PC-3 (cell line): Measurements from ENCODE around the gene GTF3C2. TPM values are rescaled to one million over a fixed set of nuclear protein-coding genes. Genes with fewer than 3 reads are reported as not detected.

Source experiments
- ATAC-seq: fragments of 200-7000 bp; cut with Tn5 transposase; 2 replicates; pipeline ENCODE4 v1.9.1; 2020; ENCODE audit warnings: mild to moderate bottlenecking, moderate library complexity
- BruUV-seq: library from RNA; stranded (reverse); fragments of 400-500 nt; replicated peaks from 2 replicates; lab custom pipeline; 2021; lab: Mats Ljungman, UMichigan
- CTCF ChIA-PET: fragments of 300-600 bp; sonication (Branson Sonifier 250); formaldehyde crosslinking; loops from one replicate; lab custom pipeline; 2022; ENCODE audit warnings: antibody characterized with exemption; lab: Charles Lee
- POLR2A ChIA-PET: fragments of 300-600 bp; sonication (Branson Sonifier 250); formaldehyde crosslinking; loops from one replicate; lab custom pipeline; 2022; ENCODE audit warnings: antibody characterized with exemption; ENCODE audit not compliant: unreplicated experiment; lab: Charles Lee
- DNase-seq: peaks from one replicate; pipeline ENCODE4 v3.0.0-alpha.2; 2015
- H2AFZ ChIP-seq: fragments of 300-600 bp; sonication (generic); 2 replicates; pipeline ENCODE4 v1.6.0; 2016; ENCODE audit warnings: antibody characterized with exemption, low read length
- H3F3A ChIP-seq: fragments of 300-600 bp; sonication (generic); one replicate; pipeline ENCODE4 v1.6.0; 2017; ENCODE audit warnings: antibody characterized with exemption, low read length, control low read depth, mild to moderate bottlenecking; ENCODE audit not compliant: unreplicated experiment
- H3K27ac ChIP-seq: fragments of 300-600 bp; sonication (generic); 2 replicates; pipeline ENCODE4 v1.5.1; 2016; ENCODE audit warnings: mild to moderate bottlenecking, low read length
- H3K27me3 ChIP-seq: fragments of 300-600 bp; sonication (generic); 2 replicates; pipeline ENCODE4 v1.6.1; 2016; ENCODE audit warnings: low read length, mixed read lengths
- H3K36me3 ChIP-seq: fragments of 300-600 bp; sonication (generic); 2 replicates; pipeline ENCODE4 v1.6.1; 2016; ENCODE audit warnings: low read depth, mixed run types, low read length, mixed read lengths
- H3K4me1 ChIP-seq: fragments of 300-600 bp; sonication (generic); 2 replicates; pipeline ENCODE4 v1.5.1; 2016; ENCODE audit warnings: low read length; ENCODE audit not compliant: insufficient read depth
- H3K4me2 ChIP-seq: fragments of 300-600 bp; sonication (generic); 2 replicates; pipeline ENCODE4 v1.6.0; 2016; ENCODE audit warnings: low read length
- H3K4me3 ChIP-seq: fragments of 300-600 bp; sonication (generic); 2 replicates; pipeline ENCODE4 v1.5.1; 2016; ENCODE audit warnings: mild to moderate bottlenecking, low read length, mixed read lengths
- H3K79me2 ChIP-seq: fragments of 300-600 bp; sonication (generic); 2 replicates; pipeline ENCODE4 v1.6.1; 2017; ENCODE audit warnings: low read length, mixed read lengths
- H3K9ac ChIP-seq: fragments of 300-600 bp; sonication (generic); 2 replicates; pipeline ENCODE4 v1.6.0; 2016; ENCODE audit warnings: mild to moderate bottlenecking, low read length
- H3K9me2 ChIP-seq: fragments of 300-600 bp; sonication (generic); replicated peaks from 2 replicates; pipeline ENCODE4 v1.6.1; 2016; ENCODE audit warnings: mixed run types, low read length, mixed read lengths
- H3K9me3 ChIP-seq: fragments of 300-600 bp; sonication (generic); 2 replicates; pipeline ENCODE4 v1.6.1; 2016; ENCODE audit warnings: low read length, mixed read lengths
- H4K20me1 ChIP-seq: fragments of 300-600 bp; sonication (generic); 2 replicates; pipeline ENCODE4 v1.6.1; 2016; ENCODE audit warnings: low read length, mixed read lengths
- CTCF ChIP-seq: fragments of 300-600 bp; sonication (generic); conservative IDR thresholded peaks from 2 replicates; pipeline ENCODE4 v1.5.1; 2017; ENCODE audit warnings: antibody characterized with exemption, low read depth, mild to moderate bottlenecking, low read length
- EZH2 ChIP-seq: fragments of 300-600 bp; sonication (generic); IDR thresholded peaks from one replicate; pipeline ENCODE4 v1.6.1; 2017; ENCODE audit warnings: antibody characterized with exemption, mild to moderate bottlenecking, low read length; ENCODE audit not compliant: unreplicated experiment
- EZH2phosphoT487 ChIP-seq: fragments of 300-600 bp; sonication (generic); IDR thresholded peaks from 2 replicates; pipeline ENCODE4 v1.6.1; 2018; ENCODE audit warnings: mild to moderate bottlenecking, antibody characterized with exemption, low read length, borderline replicate concordance
- intact Hi-C: fragments of 100-400 bp; cut with micrococcal nuclease; formaldehyde crosslinking; loops from 2 replicates; pipeline ENCODE4 v1.9.0; 2023
- total RNA-seq: library from RNA; depleted of rRNA; stranded (reverse); fragments of >200 nt; gene quantifications from 2 replicates; pipeline ENCODE4 v1.2.3, GENCODE V29; 2014

The GTF3C2 gene
- total RNA-seq, 1 experiment from 2014 or later, result 82.2 TPM

GRCh38 chr2:27381577-27382181, 25.1 kb upstream of the GTF3C2 start:
- ATAC-seq (no peak), DNase-seq (no peak)
- H3K4me1 ChIP-seq, result peaks cover 13% of the 10 kb centered on the region
- H3K27ac ChIP-seq, result no peak overlapping the region
- no peak overlapping the region for H3K9ac ChIP-seq
- no peaks in the 10 kb centered on the region for H3K9me2 ChIP-seq
- TSS peak; percentile 44 for BruUV-seq
- H4K20me1 ChIP-seq, result no peaks in the 10 kb centered on the region
- intact Hi-C loops, result no loop called here
- no peak overlapping the region for H3K4me3 ChIP-seq
- H3K4me2 ChIP-seq, result no peak overlapping the region
- H3K27me3 ChIP-seq, result no peaks in the 10 kb centered on the region
- TF ChIP-seq EZH2 (no peak), EZH2phosphoT487 (no peak), CTCF (no peak)
- H3K9me3 ChIP-seq, result no peaks in the 10 kb centered on the region
- CTCF ChIA-PET, result no interaction called here
- peaks cover 35% of the 10 kb centered on the region for H3K36me3 ChIP-seq
- H3K79me2 ChIP-seq, result peaks cover 3% of the 10 kb centered on the region; the same call in 1 of the 2 replicates
- no peak overlapping the region for H2AFZ ChIP-seq
- POLR2A ChIA-PET, result no interaction called here
- no peaks in the 10 kb centered on the region for H3F3A ChIP-seq

- H3K79me2 ChIP-seq, result peaks cover 3% of the 10 kb centered on the region; the same call in 1 of the 2 replicates
- H2AFZ ChIP-seq, result peak within 1 kb of the TSS; percentile 62
- H3K9me3 ChIP-seq, result no peaks in the 10 kb centered on the region
- H3K4me3 ChIP-seq, result peak within 1 kb of the TSS; percentile 73
- POLR2A ChIA-PET, result interaction anchor here (0.8 kb wide), 1 partner anchor 27 kb away, joined by 4 read pairs; no protein-coding TSS in a partner anchor
- H3F3A ChIP-seq, result no peaks in the 10 kb centered on the region
- peak within 1 kb of the TSS; percentile 62 for H3K27ac ChIP-seq
- no peaks in the 10 kb centered on the region for H4K20me1 ChIP-seq
- peaks cover 13% of the 10 kb centered on the region for H3K4me1 ChIP-seq
- H3K9ac ChIP-seq, result peak within 1 kb of the TSS; percentile 73
- TSS peak; percentile 9 for BruUV-seq
- CTCF ChIA-PET, result interaction anchor here (0.7 kb wide), 1 partner anchor 478 kb away, joined by 3 read pairs; no protein-coding TSS in a partner anchor
- intact Hi-C loops, result no loop called here
- H3K9me2 ChIP-seq, result no peaks in the 10 kb centered on the region
- peaks cover 38% of the 10 kb centered on the region for H3K36me3 ChIP-seq
- TF ChIP-seq EZH2, result no peak
- no peak for TF ChIP-seq CTCF
- TF ChIP-seq EZH2phosphoT487, result no peak
- no peaks in the 10 kb centered on the region for H3K27me3 ChIP-seq
- DNase-seq (peak; percentile 85), ATAC-seq (peak; percentile 79)
- H3K4me2 ChIP-seq, result peak within 1 kb of the TSS; percentile 91
Measured at GRCh38 chr2:27380626-27381545, 24.3 kb upstream of the GTF3C2 start, which contains the start of gene ZNF513. ZNF513 (minus strand) TSS chr2:27380734; CDS start chr2:27380526, 208 bp downstream.
